CD8-positive, alpha-beta memory T cell (primary cell): ENCODE measurements around the gene UCN. TPM values are rescaled to one million over a fixed set of nuclear protein-coding genes. Genes with fewer than 3 reads are reported as not detected.
A peak's percentile ranks its signal among the peaks of the same experiment; 100 is the strongest.

ENCODE experiments used
- CTCF ChIA-PET: fragments of 350-600 bp; sonication (Branson Sonifier 250); formaldehyde crosslinking; loops from one replicate; lab custom pipeline; 2021; ENCODE audit warnings: antibody characterized with exemption; lab: Charles Lee
- POLR2A ChIA-PET: fragments of 350-600 bp; sonication (Branson Sonifier 250); formaldehyde crosslinking; loops from one replicate; lab custom pipeline; 2021; ENCODE audit warnings: antibody characterized with exemption; lab: Charles Lee
- DNase-seq, 5 donors: peaks; one replicate each; pipeline versions ENCODE4 v3.0.0 to v3.0.0-alpha.2; 2020 to 2022; ENCODE audit warnings: mixed read lengths in 1 of 5
- H3K27ac ChIP-seq: one replicate; pipeline ENCODE4 v1.7.0; 2013; ENCODE audit warnings: low read depth, mild to moderate bottlenecking, low read length, moderate library complexity
- H3K27me3 ChIP-seq: 2 replicates; pipeline ENCODE4 v1.7.0; 2013; ENCODE audit warnings: low read length, mild to moderate bottlenecking; ENCODE audit not compliant: insufficient read depth, poor library complexity, severe bottlenecking
- H3K36me3 ChIP-seq: 2 replicates; pipeline ENCODE4 v1.7.0; 2013; ENCODE audit warnings: mild to moderate bottlenecking, low read length, moderate library complexity; ENCODE audit not compliant: insufficient read depth
- H3K4me1 ChIP-seq: 2 replicates; pipeline ENCODE4 v1.7.0; 2013; ENCODE audit warnings: mild to moderate bottlenecking, low read length, moderate library complexity; ENCODE audit not compliant: insufficient read depth
- H3K4me3 ChIP-seq: 2 replicates; pipeline ENCODE4 v1.7.0; 2013; ENCODE audit warnings: mild to moderate bottlenecking, low read length
- H3K9me3 ChIP-seq: 2 replicates; pipeline ENCODE4 v1.7.0; 2013; ENCODE audit warnings: mild to moderate bottlenecking, low read length
- H3K27ac Mint-ChIP-seq, 8 donors: one replicate each; pipeline ENCODE4 v1.8.0; 2020 to 2021; ENCODE audit warnings: mixed read lengths in 8 of 8, mild to moderate bottlenecking in 6 of 8, inconsistent platforms in 3 of 8, moderate library complexity in 3 of 8
- H3K27me3 Mint-ChIP-seq, 2 donors: one replicate each; pipeline ENCODE4 v1.8.0; 2020 to 2021; ENCODE audit warnings: mixed read lengths in 2 of 2, mild to moderate bottlenecking in 1 of 2, moderate library complexity in 1 of 2
- H3K36me3 Mint-ChIP-seq, 3 donors: one replicate each; pipeline ENCODE4 v1.8.0; 2020 to 2021; ENCODE audit warnings: mixed read lengths in 3 of 3, inconsistent platforms in 1 of 3, mild to moderate bottlenecking in 1 of 3
- H3K4me1 Mint-ChIP-seq, 3 donors: one replicate each; pipeline ENCODE4 v1.8.0; 2020 to 2021; ENCODE audit warnings: mixed read lengths in 3 of 3, inconsistent platforms in 1 of 3, mild to moderate bottlenecking in 1 of 3
- H3K4me3 Mint-ChIP-seq, 7 donors: one replicate each; pipeline ENCODE4 v1.8.0; 2020 to 2021; ENCODE audit warnings: mixed read lengths in 7 of 7, mild to moderate bottlenecking in 6 of 7, moderate library complexity in 4 of 7, inconsistent platforms in 2 of 7
- H3K9me3 Mint-ChIP-seq, 5 donors: one replicate each; pipeline ENCODE4 v1.8.0; 2020 to 2022; ENCODE audit warnings: mixed read lengths in 5 of 5, mild to moderate bottlenecking in 3 of 5, moderate library complexity in 2 of 5, inconsistent platforms in 1 of 5
- polyA plus RNA-seq: library from polyadenylated mRNA; unstranded; fragments of 300-500 nt; fragmentation: Illumina TruSeq; gene quantifications from one replicate; pipeline ENCODE4 v1.2.3, GENCODE V29; 2021
- total RNA-seq, 2 experiments: library from RNA; stranded (reverse); gene quantifications; one replicate each; pipeline ENCODE4 v1.2.3, GENCODE V29; 2021

The UCN gene
- total and polyA plus RNA-seq, 3 experiments from 2014 or later, result 0.71 to 2.6 (median 1.7) TPM

DNA sequence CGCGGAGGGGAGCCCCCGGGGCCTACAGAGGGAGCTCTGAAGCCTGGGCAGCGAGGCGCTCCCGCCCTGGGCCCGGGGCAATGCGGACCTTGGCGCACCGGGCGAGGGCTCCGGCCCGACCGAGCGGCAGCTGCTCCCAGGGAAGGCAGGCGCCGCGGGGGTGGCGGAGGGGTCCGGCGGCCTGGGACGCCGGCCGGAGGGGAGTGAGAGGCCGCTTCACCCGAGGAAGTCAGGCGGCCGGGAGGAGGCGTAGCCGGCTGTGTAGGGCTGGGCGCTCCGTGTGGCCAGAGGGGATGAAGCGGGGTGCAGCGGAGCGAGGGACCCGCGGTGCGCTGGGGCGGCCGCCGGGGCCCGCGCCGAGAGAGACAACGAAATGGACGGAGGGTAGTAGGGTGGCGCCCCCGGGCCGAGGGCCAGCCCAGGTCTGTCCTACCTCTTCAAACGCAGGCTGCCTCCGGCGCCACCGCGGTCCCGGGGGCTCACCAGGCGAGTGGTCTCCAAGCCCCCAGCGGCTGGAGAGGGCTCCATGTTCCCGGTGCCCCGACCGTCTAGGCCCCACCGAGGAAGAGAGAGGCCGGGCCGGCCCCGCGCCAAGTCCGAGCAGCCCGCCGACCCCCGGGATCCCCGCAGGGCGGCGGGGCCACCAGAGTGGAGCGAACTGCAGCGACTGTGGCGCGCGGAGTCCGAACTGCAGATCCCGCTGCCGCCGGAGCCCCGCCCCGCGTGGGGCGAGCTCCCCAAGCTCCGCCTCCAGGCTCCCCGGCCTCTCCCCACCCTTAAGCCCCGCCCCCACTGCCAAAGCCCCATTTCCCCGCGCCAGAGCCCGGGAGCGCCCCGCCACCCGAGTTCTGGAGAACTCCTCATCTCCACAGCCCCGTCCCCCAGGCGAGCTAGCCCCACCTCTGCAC, 45.6 kb downstream of the UCN start, which contains the start of gene SLC30A3:
Gene SLC30A3, minus strand, starts transcription at position 669 of the 908 bp plus-strand sequence. Its CDS starts 141 bp downstream, at position 528.
- Mint-ChIP-seq H3K27ac (peak within 1 kb of the TSS in 5 of 8 donors; percentile 7 to 89 (median 67)), H3K36me3 (peaks cover 0 to 2% (median 0%) of the 10 kb centered on the region in 3 donors), H3K27me3 (peaks cover 44 to 57% of the 10 kb centered on the region in 2 donors), H3K4me3 (peak within 1 kb of the TSS; percentile 71 to 97 (median 92)), H3K4me1 (peaks cover 25 to 36% (median 31%) of the 10 kb centered on the region in 3 donors), H3K9me3 (peaks cover 0 to 2% (median 0%) of the 10 kb centered on the region in 5 donors)
- H3K27me3 ChIP-seq, result peaks cover 44% of the 10 kb centered on the region
- peak; percentile 42 to 69 (median 63) for DNase-seq
- H3K27ac ChIP-seq, result no peak within 1 kb of the TSS
- H3K4me1 ChIP-seq, result peaks cover 19% of the 10 kb centered on the region
- peak within 1 kb of the TSS; percentile 59 for H3K4me3 ChIP-seq
- no peaks in the 10 kb centered on the region for H3K36me3 ChIP-seq
- ChIA-PET POLR2A (no interaction called here), CTCF (interaction anchor here (2.1 to 5.5 kb wide), 2 partner anchors 18 to 41 kb away, joined by 7 to 42 read pairs; no protein-coding TSS in a partner anchor)
- H3K9me3 ChIP-seq, result no peaks in the 10 kb centered on the region

DNA sequence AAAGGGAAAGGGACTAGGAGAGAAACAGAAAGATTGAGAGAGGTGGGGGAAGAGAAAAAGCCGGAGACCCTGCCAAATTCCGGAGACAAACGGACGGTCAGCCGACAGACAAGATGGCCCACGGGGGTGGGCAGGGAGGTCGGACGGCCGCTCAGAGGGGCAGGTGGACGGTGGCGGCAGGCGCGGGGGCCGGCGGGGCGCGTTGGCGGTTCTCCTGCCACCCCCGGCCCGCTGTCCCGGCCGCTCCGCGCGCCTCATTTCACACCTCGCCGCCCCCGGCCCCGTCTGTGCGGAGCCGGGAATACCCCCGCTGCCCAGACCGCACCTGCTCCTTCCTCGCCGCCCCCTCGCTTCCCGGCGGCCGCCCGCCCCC, 46.3 kb downstream of the UCN start:
- H3K27me3 ChIP-seq, result peaks cover 44% of the 10 kb centered on the region
- Mint-ChIP-seq H3K27me3 (peaks cover 51 to 64% of the 10 kb centered on the region in 2 donors), H3K4me3 (peak overlapping the region; percentile 37 to 88 (median 73)), H3K4me1 (peaks cover 25 to 36% (median 31%) of the 10 kb centered on the region in 3 donors), H3K27ac (peak overlapping the region in 1 of 8 donors; percentile 11), H3K36me3 (peaks cover 0 to 2% (median 0%) of the 10 kb centered on the region in 3 donors), H3K9me3 (peaks cover 0 to 2% (median 0%) of the 10 kb centered on the region in 5 donors)
- no peak for DNase-seq
- no peak overlapping the region for H3K27ac ChIP-seq
- no peak overlapping the region for H3K4me3 ChIP-seq
- H3K36me3 ChIP-seq, result no peaks in the 10 kb centered on the region
- ChIA-PET CTCF (no interaction called here), POLR2A (no interaction called here)
- no peaks in the 10 kb centered on the region for H3K9me3 ChIP-seq
- peaks cover 19% of the 10 kb centered on the region for H3K4me1 ChIP-seq

DNA sequence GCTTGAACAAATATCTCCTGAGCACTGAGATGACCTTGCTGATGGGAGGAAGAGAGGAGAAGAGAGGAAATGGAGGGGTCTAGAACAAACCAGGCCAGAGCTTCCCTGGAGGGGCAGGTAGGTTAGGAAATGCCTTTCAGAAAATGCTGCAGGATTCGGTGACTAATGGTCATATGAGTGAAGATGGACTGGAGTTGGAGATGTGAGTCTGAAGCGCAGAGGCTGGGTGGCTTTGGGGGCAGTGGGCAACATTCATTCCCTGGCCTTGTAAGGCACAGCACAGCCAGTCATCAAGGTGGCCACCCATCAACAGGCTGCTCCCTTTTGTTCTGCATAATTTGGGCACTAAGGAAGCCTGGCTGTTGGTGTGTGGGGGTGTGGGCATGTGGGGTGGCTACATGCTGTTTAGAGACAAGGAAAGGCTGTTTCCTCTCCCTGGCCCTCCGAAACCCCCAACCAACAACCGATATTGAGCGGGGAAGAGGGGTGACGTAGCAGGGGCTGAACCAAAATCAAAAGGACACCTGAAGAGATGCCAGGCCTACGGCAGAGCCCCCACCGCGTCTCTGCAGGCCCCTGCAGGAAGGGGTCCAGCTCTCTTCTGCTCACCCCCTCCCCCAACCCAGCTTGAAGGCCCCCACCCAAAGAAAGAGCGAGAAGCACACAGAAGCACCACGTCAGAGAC, 46.9 kb downstream of the UCN start:
- CTCF ChIA-PET, result no interaction called here
- peak overlapping the region; percentile 37 to 88 (median 73) for H3K4me3 Mint-ChIP-seq
- H3K27me3 ChIP-seq, result peaks cover 44% of the 10 kb centered on the region

DNA sequence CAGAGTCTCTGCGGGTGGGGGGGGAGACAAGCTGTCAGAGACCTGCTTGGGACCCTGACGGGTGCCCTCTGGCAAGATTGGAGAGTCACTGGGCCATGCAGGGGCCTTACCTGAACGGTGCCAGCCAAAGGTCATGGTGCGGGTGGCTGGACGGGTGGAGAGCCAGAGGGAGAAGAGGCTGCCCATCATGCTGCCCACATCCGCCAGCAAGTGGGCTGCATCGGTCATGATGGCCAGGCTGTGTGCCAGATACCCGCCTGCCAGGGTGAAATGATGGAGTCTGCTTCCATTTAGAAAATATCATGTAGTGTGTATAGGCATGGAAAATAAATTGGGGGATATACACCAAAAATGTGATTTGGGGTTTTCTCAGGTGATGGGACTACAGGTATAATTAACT, 50.2 kb downstream of the UCN start:
- no peak overlapping the region for H3K4me3 ChIP-seq
- Mint-ChIP-seq H3K27me3 (peaks cover 48 to 74% of the 10 kb centered on the region in 2 donors), H3K27ac (no peak overlapping the region), H3K36me3 (no peaks in the 10 kb centered on the region), H3K9me3 (no peaks in the 10 kb centered on the region), H3K4me3 (no peak overlapping the region), H3K4me1 (peaks cover 10 to 14% (median 13%) of the 10 kb centered on the region in 3 donors)
- H3K27ac ChIP-seq, result no peak overlapping the region
- H3K4me1 ChIP-seq, result peaks cover 5% of the 10 kb centered on the region
- no peaks in the 10 kb centered on the region for H3K36me3 ChIP-seq
- no peak for DNase-seq
- ChIA-PET POLR2A (no interaction called here), CTCF (no interaction called here)
- no peaks in the 10 kb centered on the region for H3K9me3 ChIP-seq
- H3K27me3 ChIP-seq, result peaks cover 31% of the 10 kb centered on the region

More for the DNA sequence above, 46.9 kb downstream of the UCN start:
- Histone ChIP-seq H3K36me3 (no peaks in the 10 kb centered on the region), H3K4me3 (no peak overlapping the region), H3K9me3 (no peaks in the 10 kb centered on the region), H3K27ac (no peak overlapping the region), H3K4me1 (peaks cover 19% of the 10 kb centered on the region)
- peaks cover 56 to 69% of the 10 kb centered on the region in 2 donors for H3K27me3 Mint-ChIP-seq
- peaks cover 0 to 2% (median 0%) of the 10 kb centered on the region in 3 donors for H3K36me3 Mint-ChIP-seq
- POLR2A ChIA-PET, result no interaction called here
- peak overlapping the region in 2 of 8 donors; percentile 11 to 29 for H3K27ac Mint-ChIP-seq
- peaks cover 25 to 36% (median 31%) of the 10 kb centered on the region in 3 donors for H3K4me1 Mint-ChIP-seq
- H3K9me3 Mint-ChIP-seq, result peaks cover 0 to 2% (median 0%) of the 10 kb centered on the region in 5 donors
- no peak for DNase-seq

Other genes with a start within 250 kb of the UCN start
- gene OST4, start 236.8 kb downstream of the UCN start, total RNA-seq, result 100 to 1,000 TPM; 346 to 353 TPM
- gene OST4, start 236.8 kb downstream of the UCN start, polyA plus RNA-seq, result 907 TPM
- gene EMILIN1, start 229.8 kb downstream of the UCN start, total RNA-seq, result under 1 TPM; 0.79 to 0.89 TPM
- gene EMILIN1, start 229.8 kb downstream of the UCN start, polyA plus RNA-seq, result 0.85 TPM
- gene KHK, start 221.7 kb downstream of the UCN start, total RNA-seq, result 10 to 100 TPM; 14.5 to 17.8 TPM
- gene KHK, start 221.7 kb downstream of the UCN start, polyA plus RNA-seq, result 6.5 TPM
- 1 to 10 TPM; 2.7 to 3.5 TPM for gene CGREF1, start 189.3 kb downstream of the UCN start, total RNA-seq
- 0.17 TPM for gene CGREF1, start 189.3 kb downstream of the UCN start, polyA plus RNA-seq
- under 1 TPM; 0.33 to 0.90 TPM for gene ABHD1, start 184.6 kb downstream of the UCN start, total RNA-seq
- 1.4 TPM for gene ABHD1, start 184.6 kb downstream of the UCN start, polyA plus RNA-seq
- gene PREB, start 173.8 kb downstream of the UCN start, total RNA-seq, result 10 to 100 TPM; 79.5 to 80.6 TPM
- gene PREB, start 173.8 kb downstream of the UCN start, polyA plus RNA-seq, result 68.6 TPM
- not detected for gene PRR30, start 169.0 kb downstream of the UCN start, total RNA-seq
- gene PRR30, start 169.0 kb downstream of the UCN start, polyA plus RNA-seq, result not detected
- gene TCF23, start 159.4 kb downstream of the UCN start, total RNA-seq, result not detected
- gene TCF23, start 159.4 kb downstream of the UCN start, polyA plus RNA-seq, result not detected
- 100 to 1,000 TPM; 101 to 106 TPM for gene ATRAID, start 96.4 kb downstream of the UCN start, total RNA-seq
- 296 TPM for gene ATRAID, start 96.4 kb downstream of the UCN start, polyA plus RNA-seq
- 100 to 1,000 TPM; 109 to 110 TPM for gene SLC5A6, start 96.2 kb downstream of the UCN start, total RNA-seq
- gene SLC5A6, start 96.2 kb downstream of the UCN start, polyA plus RNA-seq, result 21.0 TPM
- gene CAD, start 91.1 kb downstream of the UCN start, total RNA-seq, result 100 to 1,000 TPM; 147 to 154 TPM
- gene CAD, start 91.1 kb downstream of the UCN start, polyA plus RNA-seq, result 27.0 TPM
- under 1 TPM; 0.33 to 0.55 TPM for gene SLC30A3, start 45.4 kb downstream of the UCN start, total RNA-seq
- not detected for gene SLC30A3, start 45.4 kb downstream of the UCN start, polyA plus RNA-seq
- gene DNAJC5G, start 33.0 kb downstream of the UCN start, total RNA-seq, result not detected
- not detected for gene DNAJC5G, start 33.0 kb downstream of the UCN start, polyA plus RNA-seq
- gene TRIM54, start 26.0 kb downstream of the UCN start, total RNA-seq, result under 1 TPM; 0.22 TPM
- gene TRIM54, start 26.0 kb downstream of the UCN start, polyA plus RNA-seq, result not detected
- 10 to 100 TPM; 85.9 to 86.4 TPM for gene MPV17, start 14.7 kb upstream of the UCN start, total RNA-seq
- 118 TPM for gene MPV17, start 14.7 kb upstream of the UCN start, polyA plus RNA-seq
- gene GTF3C2, start 48.3 kb upstream of the UCN start, total RNA-seq, result 10 to 100 TPM; 76.7 to 81.7 TPM
- 43.5 TPM for gene GTF3C2, start 48.3 kb upstream of the UCN start, polyA plus RNA-seq
- 10 to 100 TPM; 46.6 to 47.1 TPM for gene EIF2B4, start 61.9 kb upstream of the UCN start, total RNA-seq
- gene EIF2B4, start 61.9 kb upstream of the UCN start, polyA plus RNA-seq, result 32.7 TPM
- gene SNX17, start 62.2 kb upstream of the UCN start, total RNA-seq, result 100 to 1,000 TPM; 122 to 130 TPM
- 211 TPM for gene SNX17, start 62.2 kb upstream of the UCN start, polyA plus RNA-seq
- gene ZNF513, start 72.3 kb upstream of the UCN start, total RNA-seq, result 1 to 10 TPM; 9.2 to 9.9 TPM
- gene ZNF513, start 72.3 kb upstream of the UCN start, polyA plus RNA-seq, result 4.7 TPM
- 100 to 1,000 TPM; 189 to 191 TPM for gene PPM1G, start 101.1 kb upstream of the UCN start, total RNA-seq
- 104 TPM for gene PPM1G, start 101.1 kb upstream of the UCN start, polyA plus RNA-seq
- gene NRBP1, start 120.2 kb upstream of the UCN start, total RNA-seq, result 10 to 100 TPM; 77.2 to 81.0 TPM
- gene NRBP1, start 120.2 kb upstream of the UCN start, polyA plus RNA-seq, result 128 TPM
- gene KRTCAP3, start 133.9 kb upstream of the UCN start, total RNA-seq, result 1 to 10 TPM; 4.0 to 5.4 TPM
- gene KRTCAP3, start 133.9 kb upstream of the UCN start, polyA plus RNA-seq, result 0.71 TPM
- 10 to 100 TPM; 12.0 to 13.8 TPM for gene IFT172, start 181.3 kb upstream of the UCN start, total RNA-seq
- gene IFT172, start 181.3 kb upstream of the UCN start, polyA plus RNA-seq, result 5.3 TPM
- gene FNDC4, start 186.8 kb upstream of the UCN start, total RNA-seq, result under 1 TPM in 1 of 2 experiments, not detected in 1; 0.15 TPM
- gene FNDC4, start 186.8 kb upstream of the UCN start, polyA plus RNA-seq, result not detected
- not detected for gene GCKR, start 188.4 kb upstream of the UCN start, total RNA-seq
- gene GCKR, start 188.4 kb upstream of the UCN start, polyA plus RNA-seq, result not detected